NCI-H187 treated with DMSO at 0.1 percent for 48 hours (cell line): ENCODE data around the gene ATXN7L1.

Experiments used
- DNase-seq: peaks from one replicate; lab custom pipeline; 2025; lab: John Stamatoyannopoulos, UW

Gene ATXN7L1

DNA sequence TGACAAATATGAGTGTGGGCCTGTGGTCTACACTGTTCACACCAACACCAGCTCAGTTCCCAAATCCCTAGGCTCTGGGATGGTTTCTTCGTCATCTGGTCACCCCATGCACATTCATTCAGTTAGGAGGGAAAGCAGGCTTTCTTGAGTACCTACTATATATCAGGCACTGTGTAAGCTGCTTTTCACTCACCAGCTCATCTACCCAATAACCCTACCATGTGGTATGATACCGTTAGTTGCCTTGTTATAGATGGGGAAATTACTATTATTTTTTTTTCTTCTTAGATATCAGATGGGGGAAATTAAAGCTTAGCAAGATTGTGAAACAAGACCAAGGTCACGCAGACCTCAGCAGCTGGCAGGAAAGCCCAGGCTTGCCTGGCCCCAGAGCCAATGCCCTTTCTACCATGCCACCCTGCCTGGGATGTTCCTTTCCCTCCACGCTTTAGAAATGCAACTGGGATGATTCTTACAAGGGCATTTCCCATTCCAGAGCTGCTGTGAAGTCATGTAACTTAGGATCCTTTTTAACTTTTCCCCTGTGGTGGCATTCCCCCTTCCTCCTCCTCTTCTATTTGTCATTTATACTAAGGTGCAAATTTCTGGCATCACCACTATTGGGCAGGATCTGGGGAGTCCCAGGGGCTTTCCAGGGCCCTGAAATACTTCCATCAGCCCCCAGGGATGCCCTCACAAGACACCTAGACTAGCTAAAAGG is 202.0 kb downstream of the ATXN7L1 start:
- DNase-seq, result no peak

- peak; percentile 94 for DNase-seq
Observed at GRCh38 chr7:105673367-105674084, 202.9 kb downstream of the ATXN7L1 start.

- peak; percentile 78 for DNase-seq
Observed at GRCh38 chr7:105672801-105673200, 203.6 kb downstream of the ATXN7L1 start.

GRCh38 chr7:105666324-105666723 is 210.1 kb downstream of the ATXN7L1 start:
- DNase-seq, result no peak

DNA sequence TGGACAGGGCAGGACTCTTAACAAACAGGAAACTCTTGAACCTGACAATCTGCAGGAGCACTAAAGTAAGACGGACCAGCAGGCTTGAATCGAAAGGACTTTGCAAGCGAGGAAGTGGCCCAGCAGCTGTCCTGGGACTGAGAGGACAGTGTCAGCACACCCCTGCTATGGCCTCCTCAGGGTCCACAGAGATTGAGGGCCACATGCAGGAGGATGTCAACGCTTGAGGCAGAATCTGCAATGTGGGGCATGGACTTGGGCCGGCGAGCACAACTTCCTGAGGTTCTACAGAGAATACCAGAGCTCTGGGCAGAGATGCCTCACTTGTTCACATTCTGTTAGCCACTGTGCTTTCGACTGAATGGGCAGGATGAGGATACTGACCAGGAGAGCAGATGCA is 210.7 kb downstream of the ATXN7L1 start:
- DNase-seq, result no peak

- DNase-seq, result peak; percentile 68
Observed at GRCh38 chr7:105664816-105665525, 211.4 kb downstream of the ATXN7L1 start.

GRCh38 chr7:105662998-105663397 is 213.4 kb downstream of the ATXN7L1 start:
- no peak for DNase-seq

DNA sequence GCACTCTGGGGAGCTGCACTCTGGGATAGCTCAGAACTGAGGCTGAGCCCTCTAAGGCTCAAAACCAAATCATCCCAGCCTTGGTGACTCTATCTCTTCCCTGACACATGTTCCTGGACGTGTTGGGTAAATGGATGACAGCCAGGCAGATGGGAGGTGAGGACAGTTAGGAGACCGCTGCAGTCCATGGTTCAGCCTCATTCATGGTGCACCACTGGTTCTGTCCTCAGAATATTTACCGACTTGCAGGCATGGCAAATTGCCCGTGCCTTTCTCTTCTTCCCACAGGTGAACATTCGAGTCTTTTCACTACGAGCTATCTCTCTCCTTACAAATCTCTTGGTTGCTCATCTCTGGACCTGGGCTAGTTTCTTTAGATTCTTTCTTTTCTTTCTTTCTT is 214.8 kb downstream of the ATXN7L1 start:
- no peak for DNase-seq

DNA sequence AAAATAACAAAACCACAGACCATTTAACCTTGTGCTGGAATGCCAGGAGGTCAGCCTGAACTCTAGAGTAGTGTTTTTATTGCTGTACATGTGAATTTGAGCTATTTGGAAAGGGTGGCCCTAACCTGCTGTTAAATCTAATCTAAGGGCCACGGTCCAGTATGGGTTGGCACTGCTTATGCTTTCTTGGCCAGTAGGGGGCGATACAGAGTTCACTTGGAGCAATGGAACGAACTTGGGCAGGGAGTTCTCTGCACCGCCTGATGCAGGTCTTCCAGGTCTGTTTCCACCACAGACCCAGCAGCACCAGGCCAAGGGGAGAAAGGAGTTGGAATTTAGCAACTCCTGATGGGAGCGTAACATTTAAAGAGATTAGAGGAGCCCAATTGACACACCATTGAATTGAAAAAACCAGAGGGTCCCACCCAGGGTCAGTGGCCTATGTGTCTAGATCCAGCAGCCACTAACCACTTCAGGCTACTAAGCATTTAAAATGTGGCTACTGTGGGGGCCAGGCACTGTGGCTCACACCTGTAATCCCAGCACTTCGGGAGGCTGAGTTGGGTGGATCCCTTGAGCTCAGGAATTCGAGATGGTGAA is 219.4 kb downstream of the ATXN7L1 start:
- DNase-seq, result peak; percentile 21

- no peak for DNase-seq
Observed at GRCh38 chr7:105655500-105656380, 220.7 kb downstream of the ATXN7L1 start.

- DNase-seq, result no peak
Observed at GRCh38 chr7:105655067-105655466, 221.3 kb downstream of the ATXN7L1 start.

GRCh38 chr7:105654095-105654686 is 222.2 kb downstream of the ATXN7L1 start:
- no peak for DNase-seq

GRCh38 chr7:105653441-105654005 is 222.9 kb downstream of the ATXN7L1 start:
- no peak for DNase-seq

- peak; percentile 65 for DNase-seq
Observed at GRCh38 chr7:105652359-105652993, 223.9 kb downstream of the ATXN7L1 start.

GRCh38 chr7:105651798-105652197 is 224.6 kb downstream of the ATXN7L1 start:
- DNase-seq, result no peak

DNA sequence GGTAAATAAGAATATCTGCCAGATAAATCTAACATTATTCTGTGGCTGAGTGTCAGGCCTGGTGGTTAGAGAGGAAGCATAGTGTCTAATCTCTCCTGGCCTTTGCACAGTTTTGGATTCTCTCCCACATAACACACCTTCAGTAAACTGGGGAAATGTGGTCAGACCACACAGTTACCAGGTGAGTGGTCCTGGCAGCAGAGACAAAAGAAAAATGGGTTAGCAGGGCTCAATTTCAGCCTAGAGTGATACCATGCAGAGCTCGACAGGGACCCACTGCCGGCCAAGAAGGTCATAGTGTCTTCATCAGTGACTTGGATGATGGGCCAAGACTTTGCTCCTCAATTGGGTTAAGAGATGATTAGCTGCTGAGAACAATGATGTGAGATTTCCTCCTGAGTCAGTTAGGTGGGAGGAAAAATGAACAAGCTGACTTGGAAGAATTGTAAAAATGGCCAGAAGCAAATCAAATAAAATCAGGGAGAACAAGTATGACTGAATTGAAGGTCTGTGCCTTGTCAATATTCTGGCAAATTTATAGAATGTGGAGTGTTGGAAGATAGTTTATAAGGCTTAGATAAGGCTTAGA is 225.9 kb downstream of the ATXN7L1 start:
- no peak for DNase-seq

DNA sequence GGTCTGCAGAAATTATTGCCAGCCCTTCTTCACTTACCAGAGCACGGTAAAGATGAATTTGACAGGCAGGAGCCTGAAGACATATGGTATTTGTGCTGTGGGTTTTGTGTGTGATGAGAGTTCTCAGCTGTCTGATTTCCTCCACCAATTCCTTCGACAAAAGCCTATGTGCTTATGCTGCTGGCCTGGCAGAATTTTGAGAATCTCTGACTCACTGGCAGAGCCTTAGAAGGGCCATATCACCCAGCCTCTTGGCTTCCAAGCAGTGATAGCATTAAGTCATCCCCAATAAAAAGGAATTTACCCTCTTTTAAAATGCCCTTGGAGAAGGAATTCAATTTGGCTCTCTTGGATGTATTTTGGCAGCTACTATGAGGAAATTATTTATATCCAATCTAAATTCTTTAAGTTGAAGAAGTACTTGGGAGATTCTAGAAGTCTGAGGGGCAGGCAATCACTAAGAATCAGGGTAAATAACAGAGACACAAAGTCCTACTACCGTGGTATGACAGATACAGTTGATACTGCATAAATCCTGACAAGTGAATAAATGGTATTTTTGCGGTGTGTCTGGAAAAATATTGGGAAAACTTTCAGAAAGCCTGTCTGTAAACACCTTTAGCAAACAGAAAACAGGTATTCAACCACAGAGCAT is 226.5 kb downstream of the ATXN7L1 start:
- DNase-seq, result no peak

DNA sequence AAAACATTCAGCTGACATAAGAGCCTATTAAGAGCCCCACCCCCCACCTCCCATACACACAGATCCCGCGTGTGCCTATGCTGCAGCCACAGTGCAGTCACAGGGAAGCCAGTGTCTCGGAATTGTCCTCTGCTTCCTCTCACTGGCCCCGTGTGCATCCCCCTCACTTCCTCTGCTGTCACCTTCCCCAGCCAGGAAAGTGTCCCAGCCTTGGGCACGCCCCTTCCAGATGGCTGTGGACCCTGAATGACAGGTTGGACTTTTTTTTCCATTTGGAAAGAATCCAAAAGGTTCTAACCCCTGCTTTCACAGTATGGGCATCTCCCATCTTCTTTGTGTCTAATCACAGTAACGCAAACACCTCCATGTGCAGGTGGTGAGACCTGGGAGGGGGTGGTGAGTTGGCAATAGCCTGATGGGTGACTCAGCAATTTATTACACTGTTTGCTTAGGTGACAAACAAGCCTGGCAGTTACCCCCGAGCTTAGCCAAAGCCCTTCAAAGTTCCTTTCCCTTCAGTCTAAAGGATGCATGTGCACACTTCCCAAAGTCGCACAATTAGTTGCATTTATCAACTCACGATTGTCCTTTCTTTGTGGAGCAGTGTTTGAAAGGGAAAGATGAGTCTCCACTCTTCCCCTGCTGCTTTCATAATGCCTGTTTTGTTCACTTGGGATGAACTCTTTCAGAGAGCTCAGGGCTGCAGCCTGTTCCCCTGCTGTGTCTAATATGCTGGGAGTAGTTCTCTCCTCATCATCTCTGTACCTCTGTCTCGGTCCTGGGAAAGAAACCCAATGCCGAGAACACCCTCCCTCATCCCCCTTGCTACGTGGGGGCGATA is 227.6 kb downstream of the ATXN7L1 start:
- DNase-seq, result peak; percentile 34
